Naive thymus-derived CD4-positive, alpha-beta T cell (primary cell): ENCODE data around the gene DGCR2. TPM values are rescaled to one million over a fixed set of nuclear protein-coding genes. Genes with fewer than 3 reads are reported as not detected.

Experiments
- ATAC-seq: fragments of 150-1000 bp; cut with Tn5 transposase; 2 replicates; pipeline ENCODE4 v1.10.0; 2021; ENCODE audit warnings: mild to moderate bottlenecking, moderate library complexity
- CTCF ChIA-PET: fragments of 350-600 bp; sonication (Branson Sonifier 250); formaldehyde crosslinking; loops from one replicate; lab custom pipeline; 2021; ENCODE audit warnings: antibody characterized with exemption; lab: Charles Lee
- POLR2A ChIA-PET: fragments of 350-600 bp; sonication (Branson Sonifier 250); formaldehyde crosslinking; loops from one replicate; lab custom pipeline; 2021; ENCODE audit warnings: antibody characterized with exemption, inconsistent platforms; lab: Charles Lee
- DNase-seq, 9 donors: peaks; one replicate each; pipeline versions ENCODE4 v3.0.0 to v3.0.0-alpha.2; 2020 to 2022; ENCODE audit warnings: mixed read lengths in 1 of 9
- H3K27ac ChIP-seq: one replicate; pipeline ENCODE4 v1.7.0; 2013; ENCODE audit warnings: mild to moderate bottlenecking, low read depth, low read length, moderate library complexity
- H3K27me3 ChIP-seq, 2 donors: one replicate each; pipeline ENCODE4 v1.7.0; 2013; ENCODE audit warnings: low read length in 2 of 2, mild to moderate bottlenecking in 2 of 2, moderate library complexity in 2 of 2; ENCODE audit not compliant: control insufficient read depth in 2 of 2, insufficient read depth in 2 of 2
- H3K36me3 ChIP-seq, 3 experiments: 1 replicate in 2 of 3; 2 replicates in 1 of 3; pipeline ENCODE4 v1.7.0; 2013; ENCODE audit warnings: low read length in 3 of 3, mild to moderate bottlenecking in 3 of 3, moderate library complexity in 1 of 3; ENCODE audit not compliant: insufficient read depth in 3 of 3, control insufficient read depth in 2 of 3
- H3K4me1 ChIP-seq, 2 donors: one replicate each; pipeline ENCODE4 v1.7.0; 2013; ENCODE audit warnings: low read length in 2 of 2, mild to moderate bottlenecking in 2 of 2, moderate library complexity in 1 of 2; ENCODE audit not compliant: control insufficient read depth in 2 of 2, insufficient read depth in 2 of 2
- H3K4me3 ChIP-seq: 2 replicates; pipeline ENCODE4 v1.7.0; 2013; ENCODE audit warnings: mild to moderate bottlenecking, low read length
- H3K9me3 ChIP-seq, 3 experiments: 1 replicate in 2 of 3; 2 replicates in 1 of 3; pipeline ENCODE4 v1.7.0; 2013; ENCODE audit warnings: low read length in 3 of 3; ENCODE audit not compliant: control insufficient read depth in 2 of 3
- H3K27ac Mint-ChIP-seq, 9 donors: one replicate each; pipeline ENCODE4 v1.8.0; 2020 to 2022; ENCODE audit warnings: mixed read lengths in 9 of 9, mild to moderate bottlenecking in 8 of 9, moderate library complexity in 5 of 9, inconsistent platforms in 2 of 9
- H3K27me3 Mint-ChIP-seq, 5 donors: one replicate each; pipeline ENCODE4 v1.8.0; 2021 to 2022; ENCODE audit warnings: mixed read lengths in 5 of 5, mild to moderate bottlenecking in 1 of 5
- H3K36me3 Mint-ChIP-seq, 5 donors: one replicate each; pipeline ENCODE4 v1.8.0; 2020 to 2022; ENCODE audit warnings: mixed read lengths in 5 of 5, mild to moderate bottlenecking in 3 of 5, inconsistent platforms in 1 of 5
- H3K4me1 Mint-ChIP-seq, 7 donors: one replicate each; pipeline ENCODE4 v1.8.0; 2020 to 2022; ENCODE audit warnings: mixed read lengths in 7 of 7, mild to moderate bottlenecking in 3 of 7, inconsistent platforms in 1 of 7
- H3K4me3 Mint-ChIP-seq, 10 donors: one replicate each; pipeline ENCODE4 v1.8.0; 2020 to 2022; ENCODE audit warnings: mild to moderate bottlenecking in 10 of 10, mixed read lengths in 10 of 10, moderate library complexity in 6 of 10, inconsistent platforms in 2 of 10
- H3K9me3 Mint-ChIP-seq, 11 donors: one replicate each; pipeline ENCODE4 v1.8.0; 2020 to 2022; ENCODE audit warnings: mixed read lengths in 11 of 11, mild to moderate bottlenecking in 4 of 11, inconsistent platforms in 1 of 11, moderate library complexity in 1 of 11
- intact Hi-C, 2 donors: fragments of 100-400 bp; cut with micrococcal nuclease; formaldehyde crosslinking; loops; one replicate each; pipeline ENCODE4 v1.15.1; 2023
- polyA plus RNA-seq, 2 donors: library from polyadenylated mRNA; unstranded; fragments of 300-500 nt; fragmentation: Illumina TruSeq; gene quantifications; one replicate each; pipeline ENCODE4 v1.2.3, GENCODE V29; 2021
- total RNA-seq, 6 experiments: library from RNA in 5 of 6; stranded (reverse) in 5 of 6; gene quantifications; 1 replicate in 5 of 6; 2 replicates in 1 of 6; pipeline ENCODE4 v1.2.3 and lab custom pipeline; 2021 to 2026

Gene DGCR2, protein sequence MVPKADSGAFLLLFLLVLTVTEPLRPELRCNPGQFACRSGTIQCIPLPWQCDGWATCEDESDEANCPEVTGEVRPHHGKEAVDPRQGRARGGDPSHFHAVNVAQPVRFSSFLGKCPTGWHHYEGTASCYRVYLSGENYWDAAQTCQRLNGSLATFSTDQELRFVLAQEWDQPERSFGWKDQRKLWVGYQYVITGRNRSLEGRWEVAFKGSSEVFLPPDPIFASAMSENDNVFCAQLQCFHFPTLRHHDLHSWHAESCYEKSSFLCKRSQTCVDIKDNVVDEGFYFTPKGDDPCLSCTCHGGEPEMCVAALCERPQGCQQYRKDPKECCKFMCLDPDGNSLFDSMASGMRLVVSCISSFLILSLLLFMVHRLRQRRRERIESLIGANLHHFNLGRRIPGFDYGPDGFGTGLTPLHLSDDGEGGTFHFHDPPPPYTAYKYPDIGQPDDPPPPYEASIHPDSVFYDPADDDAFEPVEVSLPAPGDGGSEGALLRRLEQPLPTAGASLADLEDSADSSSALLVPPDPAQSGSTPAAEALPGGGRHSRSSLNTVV
- total RNA-seq, result 10 to 100 TPM; 38.8 to 79.1 (median 50.4) TPM
- 10 to 100 TPM; 46.2 to 81.9 TPM for polyA plus RNA-seq
- total RNA-seq (lab: John Stamatoyannopoulos, UW), result 124 reads per million, percentile 88 among the genes with 10 or more reads in this experiment

DNA sequence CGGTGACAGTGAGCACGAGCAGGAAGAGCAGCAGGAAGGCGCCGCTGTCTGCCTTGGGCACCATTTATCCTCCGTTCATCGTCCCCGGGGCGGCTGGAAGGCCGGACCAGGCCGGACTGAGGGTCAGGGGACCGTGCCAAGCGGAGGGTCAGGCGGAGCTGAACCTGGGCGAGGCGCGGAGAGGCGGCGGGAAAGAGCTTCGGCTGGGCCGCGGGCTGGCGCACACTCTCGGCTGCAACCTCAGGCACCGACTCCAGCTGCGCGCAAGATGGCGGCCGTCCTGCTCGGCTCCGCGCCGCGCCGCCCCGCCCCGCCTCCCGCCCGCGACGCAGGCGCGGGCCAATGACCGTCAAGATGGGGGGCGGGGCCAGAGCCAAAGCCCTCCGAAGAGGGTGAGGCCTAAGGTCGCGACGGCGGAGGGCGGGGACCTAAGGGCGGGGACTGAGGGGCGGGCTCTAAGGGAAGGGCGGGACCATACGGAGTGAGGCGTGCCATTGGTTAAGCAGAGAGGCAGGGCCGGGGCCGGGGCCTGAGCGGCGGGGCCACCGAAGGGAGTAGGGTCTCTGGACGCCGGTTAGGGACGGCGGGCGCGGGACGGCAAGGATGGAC lies at the start of gene DGCR2:
TSS of gene DGCR2 (minus strand) at position 270 of the 609 bp plus-strand sequence. CDS start at position 64, 206 bp downstream.
- Mint-ChIP-seq H3K36me3 (no peaks in the 10 kb centered on the region), H3K27ac (peak within 1 kb of the TSS; percentile 69 to 97 (median 87)), H3K27me3 (peaks cover 0 to 2% (median 0%) of the 10 kb centered on the region in 5 donors), H3K4me1 (peaks cover 36 to 53% (median 50%) of the 10 kb centered on the region in 7 donors), H3K9me3 (no peaks in the 10 kb centered on the region), H3K4me3 (peak within 1 kb of the TSS; percentile 90 to 94 (median 93))
- ChIA-PET POLR2A (interaction anchor here (1.0 to 6.3 kb wide), 7 partner anchors 11 to 310 kb away, joined by 3 to 88 read pairs (median 6); partner anchors contain the start of genes CLTCL1, ESS2 and MRPL40), CTCF (interaction anchor here (0.6 to 1.1 kb wide), 2 partner anchors 10 to 21 kb away, joined by 3 to 4 read pairs; no protein-coding TSS in a partner anchor)
- peaks cover 34 to 42% of the 10 kb centered on the region in 2 donors for H3K4me1 ChIP-seq
- intact Hi-C loops, result loop anchor here (1.0 to 5.0 kb wide), 13 partner anchors 13 to 1880 kb away; partner anchors contain the start of genes C22orf39 (in 2 of the 2), ESS2 (in 2 of the 2), CDC45 (in 1 of the 2) and CLTCL1 (in 1 of the 2)
- peaks cover 0 to 12% (median 0%) of the 10 kb centered on the region in 3 experiments for H3K36me3 ChIP-seq
- ATAC-seq (peak; percentile 99), DNase-seq (peak; percentile 92 to 96 (median 94))
- H3K27ac ChIP-seq, result peak within 1 kb of the TSS; percentile 91
- peak within 1 kb of the TSS; percentile 90 for H3K4me3 ChIP-seq
- no peaks in the 10 kb centered on the region for H3K9me3 ChIP-seq
- H3K27me3 ChIP-seq, result no peaks in the 10 kb centered on the region

DNA sequence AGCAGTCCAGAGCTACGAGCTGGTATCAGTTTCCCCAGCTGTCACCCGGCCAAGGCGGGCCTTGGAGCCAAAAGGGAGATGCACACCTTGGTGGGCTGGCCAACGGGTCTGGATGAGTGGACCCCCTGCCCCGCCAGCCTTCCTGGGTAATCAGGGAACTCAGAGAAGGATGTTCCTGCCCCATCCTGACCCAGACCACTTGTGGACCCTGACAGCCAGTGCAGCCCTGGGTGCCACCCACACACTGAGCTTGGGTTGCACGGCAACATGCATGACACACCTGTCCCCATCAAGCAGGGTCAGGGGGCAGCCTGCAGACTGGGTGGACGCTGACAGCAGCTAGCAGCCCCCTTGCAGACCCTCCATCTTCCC lies 47.7 kb upstream of the DGCR2 start:
- H3K27ac ChIP-seq, result no peak overlapping the region
- peaks cover 31 to 42% (median 38%) of the 10 kb centered on the region in 5 donors for H3K27me3 Mint-ChIP-seq
- POLR2A ChIA-PET, result interaction anchor here (1.1 kb wide), 1 partner anchor 59 kb away, joined by 3 read pairs; no protein-coding TSS in a partner anchor
- peaks cover 5 to 23% of the 10 kb centered on the region in 2 donors for H3K27me3 ChIP-seq
- CTCF ChIA-PET, result no interaction called here
- H3K9me3 ChIP-seq, result no peaks in the 10 kb centered on the region
- H3K27ac Mint-ChIP-seq, result peak overlapping the region in 3 of 9 donors; percentile 91 to 95 (median 92)
- H3K36me3 Mint-ChIP-seq, result no peaks in the 10 kb centered on the region
- no peak for DNase-seq
- no peak for ATAC-seq
- H3K4me1 ChIP-seq, result peaks cover 11 to 22% of the 10 kb centered on the region in 2 donors
- intact Hi-C loops, result no loop called here
- H3K4me1 Mint-ChIP-seq, result peaks cover 29 to 42% (median 34%) of the 10 kb centered on the region in 7 donors
- H3K4me3 ChIP-seq, result no peak overlapping the region
- peaks cover 0 to 11% (median 0%) of the 10 kb centered on the region in 3 experiments for H3K36me3 ChIP-seq
- H3K9me3 Mint-ChIP-seq, result peaks cover 0 to 4% (median 0%) of the 10 kb centered on the region in 11 donors
- H3K4me3 Mint-ChIP-seq, result peak overlapping the region; percentile 89 to 98 (median 94)

DNA sequence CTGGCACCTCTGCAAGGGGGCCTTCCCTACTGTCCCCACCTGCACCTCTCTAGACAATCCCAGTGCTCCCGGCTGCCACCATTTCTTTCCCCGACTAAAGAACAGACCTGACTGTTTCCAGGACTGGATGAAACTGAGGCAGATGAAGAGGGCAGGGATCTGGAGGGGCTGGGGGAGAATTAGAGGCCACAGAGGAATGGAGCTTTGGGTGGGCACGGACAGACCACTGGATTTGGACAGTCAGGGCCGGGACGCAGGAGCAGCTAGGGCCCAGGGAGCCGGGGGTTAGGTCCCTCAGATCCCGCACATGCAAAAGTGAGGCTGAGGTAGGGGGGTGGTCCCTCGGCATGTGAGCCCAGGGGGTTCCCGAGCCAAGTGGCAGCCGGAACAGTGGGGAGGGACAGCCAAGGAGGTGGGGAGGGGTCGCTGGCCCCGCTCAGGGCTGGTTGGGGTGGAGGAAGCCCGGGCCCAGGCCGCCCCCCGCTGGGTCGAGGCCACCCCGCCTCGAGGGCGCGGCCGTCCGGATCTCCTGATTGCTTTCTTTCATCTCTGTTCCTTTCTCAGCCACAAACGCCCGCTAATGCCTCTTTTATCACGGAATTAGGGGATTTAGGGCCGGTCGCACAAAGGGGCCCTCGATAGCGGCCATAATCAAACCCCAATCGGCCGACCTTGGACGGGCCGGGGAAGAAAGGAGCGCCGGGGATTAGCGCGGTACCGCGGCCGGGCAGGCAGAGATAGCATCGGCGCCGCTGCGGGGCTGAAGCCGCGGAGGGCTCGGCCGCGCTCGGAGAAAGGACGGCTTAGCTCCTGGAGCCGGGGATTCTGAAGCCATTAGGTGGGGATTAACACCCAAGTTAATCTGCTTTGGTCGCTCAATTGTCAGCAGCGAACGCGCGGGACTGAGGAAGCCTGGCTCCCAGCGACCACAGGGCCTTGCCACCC lies 47.1 kb upstream of the DGCR2 start:
- Mint-ChIP-seq H3K27me3 (peaks cover 31 to 47% (median 42%) of the 10 kb centered on the region in 5 donors), H3K36me3 (no peaks in the 10 kb centered on the region), H3K9me3 (peaks cover 0 to 7% (median 1%) of the 10 kb centered on the region in 11 donors), H3K4me1 (peaks cover 29 to 42% (median 34%) of the 10 kb centered on the region in 7 donors), H3K27ac (peak overlapping the region in 4 of 9 donors; percentile 17 to 95 (median 20)), H3K4me3 (peak overlapping the region; percentile 36 to 98 (median 65))
- no peaks in the 10 kb centered on the region for H3K9me3 ChIP-seq
- intact Hi-C loops, result no loop called here
- no peak overlapping the region for H3K27ac ChIP-seq
- peaks cover 5 to 23% of the 10 kb centered on the region in 2 donors for H3K27me3 ChIP-seq
- H3K36me3 ChIP-seq, result peaks cover 0 to 11% (median 0%) of the 10 kb centered on the region in 3 experiments
- CTCF ChIA-PET, result no interaction called here
- DNase-seq (no peak), ATAC-seq (no peak)
- peaks cover 11 to 22% of the 10 kb centered on the region in 2 donors for H3K4me1 ChIP-seq
- POLR2A ChIA-PET, result interaction anchor here (1.1 to 1.2 kb wide), 2 partner anchors 9 to 58 kb away, joined by 3 read pairs; partner anchors contain the start of gene SLC25A1
- H3K4me3 ChIP-seq, result no peak overlapping the region

DNA sequence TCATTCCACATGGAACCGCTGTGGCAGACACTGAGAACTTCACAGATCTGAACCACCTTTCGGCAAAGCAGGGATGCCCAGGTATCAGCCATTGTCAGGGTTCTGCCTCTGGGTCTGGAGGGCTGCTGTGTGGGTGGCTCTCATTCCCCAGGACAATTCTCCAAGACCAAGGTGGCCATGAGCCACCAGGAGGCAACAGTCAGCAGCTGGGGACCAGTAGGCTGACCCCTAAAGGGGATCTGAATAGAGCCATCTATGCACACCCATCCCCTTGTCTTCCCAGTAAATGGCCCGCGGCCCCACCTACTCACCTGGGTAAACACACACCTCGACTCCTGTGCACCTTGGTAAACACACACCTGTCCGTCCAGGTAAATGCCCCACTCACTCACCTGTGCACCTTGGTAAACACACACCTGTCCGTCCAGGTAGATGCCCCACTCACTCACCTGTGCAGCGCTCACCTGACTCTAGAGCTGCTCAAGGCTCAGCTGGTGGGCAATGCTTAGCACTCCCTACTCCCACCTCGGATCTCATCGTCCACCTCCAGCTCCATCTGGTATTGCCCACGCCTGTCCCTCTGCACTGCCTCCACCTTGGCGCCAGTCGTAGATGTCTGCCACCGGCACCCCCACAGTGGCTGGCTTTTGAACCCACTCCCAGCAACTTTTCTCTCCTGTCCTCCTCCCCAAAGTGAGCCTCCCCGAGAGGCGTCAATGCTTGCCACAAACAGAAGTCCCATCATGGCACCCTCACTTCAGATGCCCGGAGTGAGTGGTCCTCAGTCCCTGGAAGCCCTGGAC lies 46.1 kb upstream of the DGCR2 start:
- peak overlapping the region in 7 of 10 donors; percentile 23 to 98 (median 51) for H3K4me3 Mint-ChIP-seq
- no peak overlapping the region for H3K27ac ChIP-seq
- CTCF ChIA-PET, result no interaction called here
- intact Hi-C loops, result no loop called here
- peak overlapping the region in 4 of 9 donors; percentile 11 to 65 (median 29) for H3K27ac Mint-ChIP-seq
- POLR2A ChIA-PET, result interaction anchor here (1.2 kb wide), 1 partner anchor 10 kb away, joined by 3 read pairs; the partner anchor contains the start of gene SLC25A1
- H3K4me1 Mint-ChIP-seq, result peaks cover 24 to 35% (median 28%) of the 10 kb centered on the region in 7 donors
- peaks cover 11 to 22% of the 10 kb centered on the region in 2 donors for H3K4me1 ChIP-seq
- H3K4me3 ChIP-seq, result no peak overlapping the region
- DNase-seq (no peak), ATAC-seq (no peak)
- H3K9me3 Mint-ChIP-seq, result peaks cover 0 to 7% (median 1%) of the 10 kb centered on the region in 11 donors
- peaks cover 0 to 11% (median 0%) of the 10 kb centered on the region in 3 experiments for H3K36me3 ChIP-seq
- H3K36me3 Mint-ChIP-seq, result no peaks in the 10 kb centered on the region
- peaks cover 5 to 23% of the 10 kb centered on the region in 2 donors for H3K27me3 ChIP-seq
- H3K9me3 ChIP-seq, result no peaks in the 10 kb centered on the region
- H3K27me3 Mint-ChIP-seq, result peaks cover 36 to 53% (median 42%) of the 10 kb centered on the region in 5 donors
